22Rv1 (cell line): ENCODE measurements around the gene EGLN3.
"Not testable (repeated sequence)": the region's sequence is repeated elsewhere in the genome, so short reads cannot be mapped to it uniquely, and the experiment has no call there.

Experiments used
- CTCF ChIP-seq: fragments of 450-650 bp; IDR thresholded peaks from 2 replicates; pipeline ENCODE4 v1.5.1; 2017; ENCODE audit warnings: mild to moderate bottlenecking
- ZFX ChIP-seq: fragments of 450-650 bp; IDR thresholded peaks from 2 replicates; pipeline ENCODE4 v1.6.1; 2017; ENCODE audit warnings: antibody characterized with exemption, borderline replicate concordance

DNA sequence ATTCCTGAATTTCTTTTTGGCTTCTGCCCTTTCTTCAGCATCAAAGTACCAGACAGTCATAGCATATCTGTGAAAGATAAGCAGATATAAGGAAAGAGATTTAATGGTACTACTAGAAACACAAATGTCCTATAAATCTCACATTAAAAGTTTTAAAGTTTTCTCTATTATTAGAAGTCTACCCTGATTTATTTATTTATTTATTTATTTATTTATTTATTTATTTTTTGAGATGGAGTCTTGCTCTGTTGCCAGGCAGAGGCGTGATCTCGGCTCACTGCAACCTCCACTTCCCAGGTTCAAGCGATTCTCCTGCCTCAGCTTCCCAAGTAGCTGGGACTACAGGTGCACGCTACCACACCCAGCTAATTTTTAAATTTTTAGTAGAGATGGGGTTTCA lies 23.9 kb downstream of the EGLN3 start:
- TF ChIP-seq CTCF, ZFX: not testable (repeated sequence)
